H9 (cell line): ENCODE data around the gene WNT2. TPM values are rescaled to one million over a fixed set of nuclear protein-coding genes. Genes with fewer than 3 reads are reported as not detected.

Experiments used
- DNase-seq: peaks from one replicate; pipeline ENCODE4 v3.0.0-alpha.2; 2017
- H2AFZ ChIP-seq: one replicate; pipeline ENCODE4 v1.6.1; 2013; ENCODE audit warnings: mild to moderate bottlenecking, low read length, control low read depth, moderate library complexity
- H2AK5ac ChIP-seq: 2 replicates; pipeline ENCODE4 v1.6.1; 2013; ENCODE audit warnings: low read length, control low read depth, mixed read lengths; ENCODE audit not compliant: insufficient read length
- H2BK120ac ChIP-seq: one replicate; pipeline ENCODE4 v1.6.1; 2013; ENCODE audit warnings: low read depth, mild to moderate bottlenecking, low read length, control low read depth, inconsistent platforms; ENCODE audit not compliant: poor library complexity, severe bottlenecking
- H2BK12ac ChIP-seq: 2 replicates; pipeline ENCODE4 v1.6.1; 2013; ENCODE audit warnings: low read length, control low read depth, mixed read lengths, low read depth; ENCODE audit not compliant: insufficient read length
- H2BK15ac ChIP-seq: 2 replicates; pipeline ENCODE4 v1.6.1; 2013; ENCODE audit warnings: low read depth, low read length, control low read depth
- H2BK20ac ChIP-seq: one replicate; pipeline ENCODE4 v1.6.1; 2013; ENCODE audit warnings: low read depth, mild to moderate bottlenecking, low read length, control low read depth, inconsistent platforms; ENCODE audit not compliant: poor library complexity, severe bottlenecking
- H2BK5ac ChIP-seq: 2 replicates; pipeline ENCODE4 v1.6.1; 2013; ENCODE audit warnings: low read length, control low read depth, mixed read lengths; ENCODE audit not compliant: insufficient read length
- H3K14ac ChIP-seq: 2 replicates; pipeline ENCODE4 v1.6.1; 2013; ENCODE audit warnings: low read length, control low read depth; ENCODE audit not compliant: insufficient read depth
- H3K18ac ChIP-seq: 2 replicates; pipeline ENCODE4 v1.6.1; 2013; ENCODE audit warnings: low read depth, mild to moderate bottlenecking, mixed read lengths, low read length, control low read depth; ENCODE audit not compliant: insufficient read length
- H3K23ac ChIP-seq: 2 replicates; pipeline ENCODE4 v1.6.1; 2013; ENCODE audit warnings: low read length, control low read depth, mixed read lengths, low read depth; ENCODE audit not compliant: insufficient read length
- H3K23me2 ChIP-seq: 2 replicates; pipeline ENCODE4 v1.6.1; 2013; ENCODE audit warnings: low read depth, mild to moderate bottlenecking, mixed read lengths, low read length, control low read depth; ENCODE audit not compliant: insufficient read length, poor library complexity, severe bottlenecking
- H3K27ac ChIP-seq: 2 replicates; pipeline ENCODE4 v1.5.1; 2013; ENCODE audit warnings: low read length, control low read depth, mixed read lengths, low read depth; ENCODE audit not compliant: insufficient read length
- H3K27me3 ChIP-seq: 2 replicates; pipeline ENCODE4 v1.6.1; 2013; ENCODE audit warnings: low read length, control low read depth, inconsistent platforms; ENCODE audit not compliant: insufficient read depth
- H3K4ac ChIP-seq: 2 replicates; pipeline ENCODE4 v1.6.1; 2013; ENCODE audit warnings: low read depth, mild to moderate bottlenecking, control low read depth, inconsistent platforms, low read length, moderate library complexity
- H3K4me1 ChIP-seq: 2 replicates; pipeline ENCODE4 v1.6.1; 2013; ENCODE audit warnings: low read length, control low read depth, inconsistent platforms; ENCODE audit not compliant: insufficient read depth
- H3K4me2 ChIP-seq: 2 replicates; pipeline ENCODE4 v1.6.1; 2013; ENCODE audit warnings: low read length, control low read depth, mixed read lengths; ENCODE audit not compliant: insufficient read length, insufficient read depth
- H3K56ac ChIP-seq: 2 replicates; pipeline ENCODE4 v1.6.1; 2013; ENCODE audit warnings: low read depth, mild to moderate bottlenecking, mixed read lengths, low read length, control low read depth; ENCODE audit not compliant: insufficient read length
- H3K79me1 ChIP-seq: 2 replicates; pipeline ENCODE4 v1.6.1; 2013; ENCODE audit warnings: low read depth, mild to moderate bottlenecking, moderate library complexity, low read length, control low read depth, inconsistent platforms; ENCODE audit not compliant: insufficient read depth, poor library complexity, severe bottlenecking
- H3K79me2 ChIP-seq: 2 replicates; pipeline ENCODE4 v1.6.1; 2013; ENCODE audit warnings: low read length, control low read depth, inconsistent platforms; ENCODE audit not compliant: insufficient read depth
- H3K9ac ChIP-seq: 2 replicates; pipeline ENCODE4 v1.6.1; 2013; ENCODE audit warnings: low read length, control low read depth, mixed read lengths; ENCODE audit not compliant: insufficient read length; ENCODE audit errors: extremely low read depth
- H3K9me3 ChIP-seq: one replicate; pipeline ENCODE4 v1.6.1; 2013; ENCODE audit warnings: low read depth, low read length, inconsistent platforms; ENCODE audit not compliant: control insufficient read depth
- H3T11ph ChIP-seq: one replicate; pipeline ENCODE4 v1.6.1; 2013; ENCODE audit warnings: mild to moderate bottlenecking, low read length, control low read depth, inconsistent platforms
- H4K20me1 ChIP-seq: one replicate; pipeline ENCODE4 v1.6.1; 2013; ENCODE audit not compliant: control insufficient read depth, insufficient read length, insufficient read depth
- H4K5ac ChIP-seq: 2 replicates; pipeline ENCODE4 v1.6.1; 2013; ENCODE audit warnings: low read depth, mild to moderate bottlenecking, mixed read lengths, low read length, control low read depth; ENCODE audit not compliant: insufficient read length
- H4K8ac ChIP-seq: replicated peaks from 2 replicates; pipeline ENCODE4 v1.6.1; 2013; ENCODE audit warnings: low read length, control low read depth, mixed read lengths, low read depth; ENCODE audit not compliant: insufficient read length
- H4K91ac ChIP-seq: 2 replicates; pipeline ENCODE4 v1.6.1; 2013; ENCODE audit warnings: low read depth, mild to moderate bottlenecking, moderate library complexity, mixed read lengths, low read length, control low read depth; ENCODE audit not compliant: insufficient read length
- H3K27ac Mint-ChIP-seq, 3 experiments: 2 replicates in 2 of 3; 3 replicates in 1 of 3; pipeline ENCODE4 v1.8.0; 2020 to 2021; ENCODE audit warnings: mixed read lengths in 3 of 3, mild to moderate bottlenecking in 1 of 3, moderate library complexity in 1 of 3
- H3K27me3 Mint-ChIP-seq: 2 replicates; pipeline ENCODE4 v1.8.0; 2021; ENCODE audit warnings: low read depth, mild to moderate bottlenecking, moderate library complexity, mixed read lengths
- H3K36me3 Mint-ChIP-seq, 3 experiments: 2 replicates in 2 of 3; 3 replicates in 1 of 3; pipeline ENCODE4 v1.8.0; 2020 to 2021; ENCODE audit warnings: low read depth in 3 of 3, mixed read lengths in 3 of 3; ENCODE audit not compliant: insufficient read depth in 1 of 3
- H3K4me1 Mint-ChIP-seq, 2 experiments: 2 replicates each; pipeline ENCODE4 v1.8.0; 2020; ENCODE audit warnings: mixed read lengths in 2 of 2
- H3K4me3 Mint-ChIP-seq, 2 experiments: 2 replicates in 1 of 2; 3 replicates in 1 of 2; pipeline ENCODE4 v1.8.0; 2020 to 2021; ENCODE audit warnings: mild to moderate bottlenecking in 2 of 2, mixed read lengths in 2 of 2, moderate library complexity in 1 of 2
- H3K9me3 Mint-ChIP-seq, 2 experiments: 2 replicates in 1 of 2; 3 replicates in 1 of 2; pipeline ENCODE4 v1.8.0; 2020; ENCODE audit warnings: mild to moderate bottlenecking in 2 of 2, mixed read lengths in 2 of 2, moderate library complexity in 1 of 2
- WGBS: extraction: QIAGEN DNeasy Blood & Tissue Kit; methylation state at CpG from one replicate; pipeline ENCODE4 v1.1.7; 2013; ENCODE audit warnings: missing lambda C conversion rate, low lambda C conversion rate, mixed read lengths; ENCODE audit not compliant: insufficient read length; ENCODE audit errors: extremely low coverage; 5-methylcytosine and 5-hydroxymethylcytosine counted together
- total RNA-seq: library from RNA; stranded (reverse); gene quantifications from 2 replicates; pipeline ENCODE4 v1.2.1, GENCODE V29; 2021
- TF ChIP-seq, protein P1 (sequence below): fragments of 200-600 bp; sonication (generic); conservative IDR thresholded peaks from 3 replicates; pipeline ENCODE4 v1.8.0; 2021; ENCODE audit warnings: antibody characterized with exemption, mild to moderate bottlenecking

WNT2 gene
- total RNA-seq, 1 experiment from 2014 or later = not detected

DNA sequence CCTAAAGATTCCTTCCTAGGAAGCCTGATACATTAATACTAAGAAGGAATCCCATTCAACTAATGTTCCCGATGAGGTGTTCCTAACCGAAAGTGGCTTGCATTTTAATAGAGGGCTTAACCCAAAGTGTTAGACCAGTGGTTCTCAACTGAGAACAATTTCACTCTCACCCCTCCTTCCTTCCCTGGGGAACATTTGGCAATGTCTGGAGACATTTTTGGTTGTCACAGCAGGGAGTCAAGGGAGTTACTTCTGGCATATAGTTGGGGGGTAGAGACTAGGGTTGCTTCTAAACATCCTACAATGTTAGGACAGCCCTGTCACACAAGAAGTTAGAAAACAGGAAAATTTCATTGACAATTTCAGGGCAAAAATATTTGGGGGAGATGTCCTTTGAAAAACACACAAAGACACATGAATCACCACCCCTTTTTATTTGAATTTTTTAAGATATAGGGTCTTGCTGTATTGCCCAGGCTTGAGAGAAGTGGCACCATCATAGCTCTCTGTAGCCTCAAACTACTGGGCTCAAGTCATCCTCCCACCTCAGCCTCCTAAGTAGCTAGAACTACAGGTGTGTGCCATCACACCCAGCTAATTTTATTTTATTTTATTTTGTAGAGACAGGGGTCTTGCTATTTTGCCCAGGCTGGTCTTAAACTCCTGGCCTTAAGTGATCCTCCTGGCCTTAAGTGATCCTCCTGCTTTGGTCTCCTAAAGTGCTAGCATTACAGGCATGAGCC lies 50.7 kb downstream of the WNT2 start:
- Mint-ChIP-seq H3K4me1 (0 out of 4 replicates have a peak, but pooled peaks cover 0 to 5% of the 10 kb centered on the region in 2 experiments), H3K27me3 (no peaks in the 10 kb centered on the region), H3K4me3 (no peak overlapping the region), H3K9me3 (no peaks in the 10 kb centered on the region), H3K36me3 (no peaks in the 10 kb centered on the region), H3K27ac (no peak overlapping the region)
- Histone ChIP-seq H2BK20ac (no peak overlapping the region), H3K4ac (no peak overlapping the region), H3K27me3 (no peaks in the 10 kb centered on the region), H3K23ac (no peak overlapping the region), H3K9ac (no peak overlapping the region), H3K4me1 (no peaks in the 10 kb centered on the region), H4K8ac (no peak overlapping the region), H4K5ac (no peak overlapping the region), H2AK5ac (no peak overlapping the region), H4K91ac (no peak overlapping the region), H3K79me2 (no peaks in the 10 kb centered on the region), H4K20me1 (no peaks in the 10 kb centered on the region), H2BK120ac (no peak overlapping the region), H3K79me1 (no peaks in the 10 kb centered on the region), H3K56ac (no peak overlapping the region), H2BK12ac (no peak overlapping the region), H3K14ac (no peak overlapping the region), H3K4me2 (no peak overlapping the region), H2BK15ac (no peak overlapping the region), H3T11ph (no peak overlapping the region), H2BK5ac (no peak overlapping the region), H3K9me3 (no peaks in the 10 kb centered on the region), H3K27ac (no peak overlapping the region), H2AFZ (no peak overlapping the region), H3K23me2 (no peaks in the 10 kb centered on the region), H3K18ac (no peak overlapping the region)
- no CpG with 5 or more reads among the region's 2 CpGs for WGBS
- TF ChIP-seq, protein P1, sequence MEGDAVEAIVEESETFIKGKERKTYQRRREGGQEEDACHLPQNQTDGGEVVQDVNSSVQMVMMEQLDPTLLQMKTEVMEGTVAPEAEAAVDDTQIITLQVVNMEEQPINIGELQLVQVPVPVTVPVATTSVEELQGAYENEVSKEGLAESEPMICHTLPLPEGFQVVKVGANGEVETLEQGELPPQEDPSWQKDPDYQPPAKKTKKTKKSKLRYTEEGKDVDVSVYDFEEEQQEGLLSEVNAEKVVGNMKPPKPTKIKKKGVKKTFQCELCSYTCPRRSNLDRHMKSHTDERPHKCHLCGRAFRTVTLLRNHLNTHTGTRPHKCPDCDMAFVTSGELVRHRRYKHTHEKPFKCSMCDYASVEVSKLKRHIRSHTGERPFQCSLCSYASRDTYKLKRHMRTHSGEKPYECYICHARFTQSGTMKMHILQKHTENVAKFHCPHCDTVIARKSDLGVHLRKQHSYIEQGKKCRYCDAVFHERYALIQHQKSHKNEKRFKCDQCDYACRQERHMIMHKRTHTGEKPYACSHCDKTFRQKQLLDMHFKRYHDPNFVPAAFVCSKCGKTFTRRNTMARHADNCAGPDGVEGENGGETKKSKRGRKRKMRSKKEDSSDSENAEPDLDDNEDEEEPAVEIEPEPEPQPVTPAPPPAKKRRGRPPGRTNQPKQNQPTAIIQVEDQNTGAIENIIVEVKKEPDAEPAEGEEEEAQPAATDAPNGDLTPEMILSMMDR = no peak
- no peak for DNase-seq
